HL-60 (cell line): ENCODE results near the gene CCDC54.
"Not testable (repeated sequence)": the region's sequence is repeated elsewhere in the genome, so short reads cannot be mapped to it uniquely, and the experiment has no call there.

Source experiments
- DNase-seq, 2 experiments: peaks; one replicate each; pipeline ENCODE4 v3.0.0-alpha.2; 2010 to 2020; ENCODE audit warnings: low read depth in 1 of 2, low spot score in 1 of 2
- H3K27ac ChIP-seq: fragments of 250-450 bp; sonication (Bioruptor Pico); replicated peaks from 2 replicates; pipeline ENCODE4 v1.5.1; 2020; ENCODE audit warnings: mild to moderate bottlenecking, moderate library complexity
- H3K27me3 ChIP-seq: fragments of 250-450 bp; sonication (Bioruptor Pico); 2 replicates; pipeline ENCODE4 v1.5.1; 2021; ENCODE audit warnings: mild to moderate bottlenecking, moderate library complexity; ENCODE audit not compliant: insufficient read depth, poor library complexity, severe bottlenecking
- H3K4me3 ChIP-seq: replicated peaks from 2 replicates; pipeline ENCODE4 v1.5.1; 2011; ENCODE audit warnings: mild to moderate bottlenecking, control low read depth, low read length; ENCODE audit not compliant: insufficient read depth
- CTCF ChIP-seq: IDR thresholded peaks from one replicate; pipeline ENCODE4 v1.5.1; 2011; ENCODE audit warnings: low read length, control low read depth, inconsistent platforms; ENCODE audit not compliant: insufficient read depth
- GABPA ChIP-seq: IDR thresholded peaks from 2 replicates; pipeline ENCODE4 v1.6.1; 2012; ENCODE audit warnings: low read depth
- POLR2AphosphoS5 ChIP-seq: IDR thresholded peaks from 2 replicates; pipeline ENCODE4 v1.6.1; 2012; ENCODE audit warnings: low read depth
- REST ChIP-seq: IDR thresholded peaks from 2 replicates; pipeline ENCODE4 v1.6.1; 2012; ENCODE audit warnings: low read depth; ENCODE audit not compliant: insufficient replicate concordance
- SPI1 ChIP-seq: IDR thresholded peaks from 2 replicates; pipeline ENCODE4 v1.6.1; 2012; ENCODE audit warnings: low read depth, mild to moderate bottlenecking, borderline replicate concordance
- long read RNA-seq: library from polyadenylated mRNA; unstranded; transcript quantifications from one replicate; pipeline ENCODE4 v2.0.0, GENCODE V29; 2020

The CCDC54 gene
- long read RNA-seq: 0 reads

- H3K4me3 ChIP-seq: no peak within 1 kb of the TSS
- H3K27me3 ChIP-seq: peaks cover 2% of the 10 kb centered on the region
- no peak within 1 kb of the TSS for H3K27ac ChIP-seq
- TF ChIP-seq REST (no peak), SPI1 (no peak), POLR2AphosphoS5 (no peak), CTCF (no peak), GABPA (no peak)
- DNase-seq: no peak
These were observed at the start of gene CCDC54 for GRCh38 chr3:107377151-107377550. TSS of gene CCDC54 (plus strand) at chr3:107377439. CDS start at chr3:107377588, 149 bp downstream.

- Histone ChIP-seq H3K4me3 (no peak overlapping the region), H3K27ac (no peak overlapping the region), H3K27me3 (no peaks in the 10 kb centered on the region)
- TF ChIP-seq SPI1 (peak; percentile 96), GABPA (no peak)
- DNase-seq: peak in 1 of 2 experiments; percentile 58
These were observed 49.2 kb upstream of the CCDC54 start for GRCh38 chr3:107328069-107328468.

- H3K4me3 ChIP-seq: no peak overlapping the region
- DNase-seq: peak in 1 of 2 experiments; percentile 63
These were observed 48.2 kb upstream of the CCDC54 start for GRCh38 chr3:107329088-107329487.

GRCh38 chr3:107339690-107340089 lies 37.5 kb upstream of the CCDC54 start:
- H3K27me3 ChIP-seq, H3K4me3 ChIP-seq, H3K27ac ChIP-seq, DNase-seq: not testable (repeated sequence)

More at GRCh38 chr3:107329088-107329487, 48.2 kb upstream of the CCDC54 start:
- Histone ChIP-seq H3K27me3 (no peaks in the 10 kb centered on the region), H3K27ac (no peak overlapping the region)
- TF ChIP-seq REST (no peak), GABPA (no peak), SPI1 (peak; percentile 14; the same call in 1 of the 2 replicates), POLR2AphosphoS5 (no peak), CTCF (no peak)

GRCh38 chr3:107344722-107345121 lies 32.5 kb upstream of the CCDC54 start:
- no peak overlapping the region for H3K4me3 ChIP-seq

More at GRCh38 chr3:107344722-107345121, 32.5 kb upstream of the CCDC54 start:
- Histone ChIP-seq H3K27ac (no peak overlapping the region), H3K27me3 (no peaks in the 10 kb centered on the region)
- DNase-seq: no peak
- no peak for TF ChIP-seq CTCF
- no peak for TF ChIP-seq REST
- no peak for TF ChIP-seq POLR2AphosphoS5
- no peak for TF ChIP-seq GABPA
- no peak for TF ChIP-seq SPI1
